GM21390 (cell line): ENCODE results near the gene OR11H7.
"Not testable (repeated sequence)": the region's sequence is repeated elsewhere in the genome, so short reads cannot be mapped to it uniquely, and the experiment has no call there.

Source experiments
- ATAC-seq: cut with Tn5 transposase; IDR thresholded peaks from one replicate; pipeline ENCODE4 v1.9.1; 2021; ENCODE audit not compliant: unreplicated experiment

OR11H7 gene

DNA sequence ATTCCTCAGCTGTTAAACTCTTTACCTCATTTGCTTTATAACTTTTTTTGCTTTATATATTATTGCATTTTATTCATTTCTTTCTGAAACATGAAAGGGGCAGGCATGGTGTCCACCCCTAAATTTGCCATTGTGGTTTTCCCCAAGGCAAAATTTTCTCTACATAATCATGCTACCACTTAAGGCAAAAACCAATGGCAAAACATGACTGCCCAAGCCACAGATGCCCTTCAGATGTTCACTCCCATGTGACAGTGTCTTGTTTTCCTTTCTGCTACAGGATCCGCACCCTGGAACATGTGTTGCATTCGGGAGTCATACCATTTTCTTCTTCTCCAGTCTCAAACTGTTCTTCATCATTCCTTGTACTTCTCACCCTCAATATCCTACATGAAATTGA is 48.6 kb downstream of the OR11H7 start:
- ATAC-seq, result no peak

DNA sequence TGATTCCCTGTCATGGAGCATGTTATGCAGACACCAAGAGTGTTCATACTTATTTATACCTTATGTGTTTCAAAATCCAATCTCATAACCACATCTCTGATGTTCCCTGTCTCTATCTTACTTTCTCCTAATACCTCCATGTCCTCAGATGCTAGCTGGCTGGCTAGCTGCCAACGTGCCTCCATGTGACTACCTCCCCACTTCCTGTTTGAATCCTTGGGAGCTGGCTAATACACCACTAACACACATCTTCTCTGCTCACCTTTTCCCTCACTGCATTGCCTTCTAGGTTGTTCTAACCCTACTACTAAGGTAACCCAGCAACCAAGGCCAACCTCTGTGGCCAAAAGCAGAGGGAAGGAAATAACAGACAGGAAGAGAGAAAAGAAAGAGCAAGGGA is 49.6 kb downstream of the OR11H7 start:
- no peak for ATAC-seq

DNA sequence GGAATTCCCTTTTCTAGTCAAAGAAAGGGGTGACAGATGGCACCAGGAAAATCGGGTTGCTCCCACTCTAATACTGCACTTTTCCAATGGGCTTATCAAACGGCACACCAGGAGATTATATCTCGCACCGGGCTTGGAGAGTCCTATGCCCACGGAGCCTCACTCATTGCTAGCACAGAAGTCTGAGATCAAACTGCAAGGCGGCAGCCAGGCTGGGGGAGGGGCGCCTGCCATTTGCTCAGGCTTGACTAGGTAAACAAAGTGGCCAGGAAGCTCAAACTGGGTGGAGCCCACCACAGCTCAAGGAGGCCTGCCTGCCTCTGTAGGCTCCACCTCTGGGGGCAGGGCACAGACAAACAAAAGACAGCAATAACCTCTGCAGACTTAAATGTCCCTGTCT is 51.5 kb downstream of the OR11H7 start:
- ATAC-seq, result not testable (repeated sequence)
